Calu3 (cell line): Measurements from ENCODE around the gene PDE3B. TPM values are rescaled to one million over a fixed set of nuclear protein-coding genes. Genes with fewer than 3 reads are reported as not detected.

ENCODE experiments used
- BruUV-seq: library from RNA; stranded (reverse); fragments of 400-500 nt; replicated peaks from 2 replicates; lab custom pipeline; 2021; lab: Mats Ljungman, UMichigan
- CTCF ChIA-PET: fragments of 300-600 bp; sonication (Branson Sonifier 250); formaldehyde crosslinking; loops from one replicate; lab custom pipeline; 2022; ENCODE audit warnings: antibody characterized with exemption; lab: Charles Lee
- DNase-seq: peaks from one replicate; pipeline ENCODE4 v3.0.0; 2022
- H3K27ac Mint-ChIP-seq: one replicate; pipeline ENCODE4 v1.8.0; 2022; ENCODE audit warnings: mixed read lengths; ENCODE audit not compliant: unreplicated experiment
- H3K27me3 Mint-ChIP-seq: one replicate; pipeline ENCODE4 v1.8.0; 2022; ENCODE audit warnings: mixed read lengths; ENCODE audit not compliant: unreplicated experiment
- H3K36me3 Mint-ChIP-seq: one replicate; pipeline ENCODE4 v1.8.0; 2022; ENCODE audit warnings: mild to moderate bottlenecking, moderate library complexity, mixed read lengths; ENCODE audit not compliant: insufficient read depth, unreplicated experiment
- H3K4me1 Mint-ChIP-seq: one replicate; pipeline ENCODE4 v1.8.0; 2022; ENCODE audit warnings: mild to moderate bottlenecking, low read depth, mixed read lengths; ENCODE audit not compliant: unreplicated experiment
- H3K4me3 Mint-ChIP-seq: one replicate; pipeline ENCODE4 v1.8.0; 2022; ENCODE audit warnings: mild to moderate bottlenecking, low read depth, moderate library complexity, mixed read lengths; ENCODE audit not compliant: unreplicated experiment
- H3K9me3 Mint-ChIP-seq: one replicate; pipeline ENCODE4 v1.8.0; 2022; ENCODE audit warnings: low read depth, mixed read lengths; ENCODE audit not compliant: unreplicated experiment
- CTCF ChIP-seq: fragments of 200-600 bp; IDR thresholded peaks from one replicate; pipeline ENCODE4 v1.8.0; 2022; ENCODE audit warnings: antibody characterized with exemption; ENCODE audit not compliant: unreplicated experiment
- intact Hi-C: fragments of 100-400 bp; cut with micrococcal nuclease; formaldehyde crosslinking; loops from one replicate; pipeline ENCODE4 v1.10.0; 2022; ENCODE audit not compliant: unreplicated experiment
- total RNA-seq: library from RNA; stranded (reverse); gene quantifications from 2 replicates; pipeline ENCODE4 v1.2.3, GENCODE V29; 2022

PDE3B gene
- total RNA-seq, 1 experiment from 2014 or later = 4.5 TPM

- no peak for DNase-seq
- Mint-ChIP-seq H3K36me3 (peaks cover 32% of the 10 kb centered on the region), H3K27ac (no peak overlapping the region), H3K4me1 (peaks cover 22% of the 10 kb centered on the region), H3K27me3 (no peaks in the 10 kb centered on the region), H3K4me3 (peak overlapping the region; percentile 95), H3K9me3 (no peaks in the 10 kb centered on the region)
- CTCF ChIA-PET = no interaction called here
- no TSS peak for BruUV-seq
- intact Hi-C loops = loop anchor here (2.0 to 10.0 kb wide), 2 partner anchors 54 to 262 kb away; no protein-coding TSS in a partner anchor
- TF ChIP-seq CTCF = no peak
Measured at GRCh38 chr11:14642873-14643696, 519 bp upstream of the PDE3B start.

DNA sequence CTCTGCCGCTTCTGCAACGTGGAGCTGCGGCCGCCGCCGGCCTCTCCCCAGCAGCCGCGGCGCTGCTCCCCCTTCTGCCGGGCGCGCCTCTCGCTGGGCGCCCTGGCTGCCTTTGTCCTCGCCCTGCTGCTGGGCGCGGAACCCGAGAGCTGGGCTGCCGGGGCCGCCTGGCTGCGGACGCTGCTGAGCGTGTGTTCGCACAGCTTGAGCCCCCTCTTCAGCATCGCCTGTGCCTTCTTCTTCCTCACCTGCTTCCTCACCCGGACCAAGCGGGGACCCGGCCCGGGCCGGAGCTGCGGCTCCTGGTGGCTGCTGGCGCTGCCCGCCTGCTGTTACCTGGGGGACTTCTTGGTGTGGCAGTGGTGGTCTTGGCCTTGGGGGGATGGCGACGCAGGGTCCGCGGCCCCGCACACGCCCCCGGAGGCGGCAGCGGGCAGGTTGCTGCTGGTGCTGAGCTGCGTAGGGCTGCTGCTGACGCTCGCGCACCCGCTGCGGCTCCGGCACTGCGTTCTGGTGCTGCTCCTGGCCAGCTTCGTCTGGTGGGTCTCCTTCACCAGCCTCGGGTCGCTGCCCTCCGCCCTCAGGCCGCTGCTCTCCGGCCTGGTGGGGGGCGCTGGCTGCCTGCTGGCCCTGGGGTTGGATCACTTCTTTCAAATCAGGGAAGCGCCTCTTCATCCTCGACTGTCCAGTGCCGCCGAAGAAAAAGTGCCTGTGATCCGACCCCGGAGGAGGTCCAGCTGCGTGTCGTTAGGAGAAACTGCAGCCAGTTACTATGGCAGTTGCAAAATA is 816 bp downstream of the PDE3B start:
- Mint-ChIP-seq H3K9me3 (no peaks in the 10 kb centered on the region), H3K4me3 (peak overlapping the region; percentile 95), H3K36me3 (peaks cover 32% of the 10 kb centered on the region), H3K4me1 (peaks cover 22% of the 10 kb centered on the region), H3K27me3 (no peaks in the 10 kb centered on the region), H3K27ac (peak overlapping the region; percentile 23)
- CTCF ChIA-PET = interaction anchor here (0.6 to 2.0 kb wide), 3 partner anchors 129 to 264 kb away, joined by 3 to 9 read pairs (median 3); no protein-coding TSS in a partner anchor
- intact Hi-C loops = loop anchor here (2.0 to 10.0 kb wide), 3 partner anchors 108 to 260 kb away; partner anchors contain the start of gene PSMA1
- no peak for TF ChIP-seq CTCF
- no TSS peak for BruUV-seq
- peak; percentile 45 for DNase-seq

- TSS peak; percentile 56 for BruUV-seq
Measured at GRCh38 chr11:14645015-14645912, 1.7 kb downstream of the PDE3B start.

More at GRCh38 chr11:14645015-14645912, 1.7 kb downstream of the PDE3B start:
- intact Hi-C loops = loop anchor here (2.0 to 10.0 kb wide), 3 partner anchors 108 to 260 kb away; partner anchors contain the start of gene PSMA1
- Mint-ChIP-seq H3K4me3 (peak overlapping the region; percentile 95), H3K27ac (peak overlapping the region; percentile 23), H3K36me3 (peaks cover 32% of the 10 kb centered on the region), H3K4me1 (peaks cover 22% of the 10 kb centered on the region), H3K9me3 (no peaks in the 10 kb centered on the region), H3K27me3 (no peaks in the 10 kb centered on the region)
- no peak for DNase-seq
- TF ChIP-seq CTCF = no peak
- CTCF ChIA-PET = interaction anchor here (0.6 to 2.0 kb wide), 4 partner anchors 8 to 263 kb away, joined by 3 to 9 read pairs (median 3); no protein-coding TSS in a partner anchor
